ENCODE results near the gene DHDH.

DHDH gene

DNA sequence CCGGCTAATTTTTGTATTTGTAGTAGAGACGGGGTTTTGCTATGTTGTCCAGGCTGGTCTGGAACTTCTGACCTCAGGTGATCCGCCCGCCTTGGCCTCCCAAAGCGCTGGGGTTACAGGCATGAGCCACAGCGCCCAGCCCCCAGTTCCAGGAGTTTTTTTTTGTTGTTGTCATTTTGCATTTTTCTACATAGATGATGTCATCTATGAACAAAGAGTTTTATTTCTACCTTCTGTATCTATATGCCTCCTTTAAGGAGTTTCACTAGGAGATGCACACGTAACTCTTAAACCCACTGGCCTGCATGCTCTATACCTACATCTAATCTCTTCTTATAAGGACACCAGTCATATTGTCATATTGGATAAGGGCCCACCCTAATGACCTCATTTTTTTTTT lies 4.8 kb downstream of the DHDH start:
- Histone ChIP-seq H3K4me1 (ENCODE audit: insufficient read depth, low read length) (peaks cover 6% of the 10 kb centered on the region), H2AFZ (ENCODE audit: low read depth, low read length) (no peak overlapping the region), H3K9me3 (ENCODE audit: insufficient read depth, low read length, severe bottlenecking) (no peaks in the 10 kb centered on the region), H3K79me2 (ENCODE audit: insufficient read depth, low read length) (no peaks in the 10 kb centered on the region), H3K36me3 (ENCODE audit: insufficient read depth, low read length) (no peaks in the 10 kb centered on the region), H3K4me3 (ENCODE audit: low read depth in 1 of 2, low read length in 2 of 2) (no peak overlapping the region), H3K27me3 (ENCODE audit: insufficient read depth, low read length, poor library complexity) (peaks cover 11% of the 10 kb centered on the region), H3K9ac (ENCODE audit: low read depth, low read length) (no peak overlapping the region), H3K4me2 (ENCODE audit: insufficient read depth, low read length) (no peak overlapping the region), H3K27ac (ENCODE audit: low read length) (no peak overlapping the region), H4K20me1 (ENCODE audit: insufficient read depth, low read length) (no peaks in the 10 kb centered on the region)
- DNase-seq: no peak
- ATAC-seq (ENCODE audit: insufficient read depth, low read depth): no peak
- TF ChIP-seq EZH2 (IDR thresholded peaks at IDR 0.05; ENCODE audit: borderline replicate concordance, low read depth, low read length, severe bottlenecking): no peak
- TF ChIP-seq, protein P1, sequence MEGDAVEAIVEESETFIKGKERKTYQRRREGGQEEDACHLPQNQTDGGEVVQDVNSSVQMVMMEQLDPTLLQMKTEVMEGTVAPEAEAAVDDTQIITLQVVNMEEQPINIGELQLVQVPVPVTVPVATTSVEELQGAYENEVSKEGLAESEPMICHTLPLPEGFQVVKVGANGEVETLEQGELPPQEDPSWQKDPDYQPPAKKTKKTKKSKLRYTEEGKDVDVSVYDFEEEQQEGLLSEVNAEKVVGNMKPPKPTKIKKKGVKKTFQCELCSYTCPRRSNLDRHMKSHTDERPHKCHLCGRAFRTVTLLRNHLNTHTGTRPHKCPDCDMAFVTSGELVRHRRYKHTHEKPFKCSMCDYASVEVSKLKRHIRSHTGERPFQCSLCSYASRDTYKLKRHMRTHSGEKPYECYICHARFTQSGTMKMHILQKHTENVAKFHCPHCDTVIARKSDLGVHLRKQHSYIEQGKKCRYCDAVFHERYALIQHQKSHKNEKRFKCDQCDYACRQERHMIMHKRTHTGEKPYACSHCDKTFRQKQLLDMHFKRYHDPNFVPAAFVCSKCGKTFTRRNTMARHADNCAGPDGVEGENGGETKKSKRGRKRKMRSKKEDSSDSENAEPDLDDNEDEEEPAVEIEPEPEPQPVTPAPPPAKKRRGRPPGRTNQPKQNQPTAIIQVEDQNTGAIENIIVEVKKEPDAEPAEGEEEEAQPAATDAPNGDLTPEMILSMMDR (IDR thresholded peaks at IDR 0.05; ENCODE audit: borderline replicate concordance, extremely low read depth, low read length, poor library complexity, severe bottlenecking): no peak

DNA sequence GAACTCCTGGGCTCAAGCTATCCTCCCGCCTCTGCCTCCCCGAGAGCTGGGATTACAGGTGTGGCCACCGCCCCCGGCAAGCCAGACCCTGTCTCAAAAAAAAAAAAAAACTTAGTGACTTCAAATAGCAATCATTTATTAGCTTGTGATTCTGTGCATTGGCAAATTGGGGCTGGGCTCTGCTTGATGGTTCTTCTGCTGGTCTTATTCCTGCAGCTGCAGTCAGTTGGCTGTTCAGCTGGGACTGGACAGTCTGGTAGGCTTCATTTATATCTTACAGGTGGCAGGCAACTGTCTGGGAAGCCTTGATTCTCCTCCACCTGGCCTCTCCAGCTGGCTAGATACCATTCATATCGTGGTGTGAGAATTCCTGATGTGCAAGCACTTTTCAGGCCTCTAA lies 7.4 kb downstream of the DHDH start:
- Histone ChIP-seq H3K9ac (ENCODE audit: low read depth, low read length) (no peak overlapping the region), H3K27ac (ENCODE audit: low read length) (no peak overlapping the region)
- ATAC-seq (ENCODE audit: insufficient read depth, low read depth): no peak

DNA sequence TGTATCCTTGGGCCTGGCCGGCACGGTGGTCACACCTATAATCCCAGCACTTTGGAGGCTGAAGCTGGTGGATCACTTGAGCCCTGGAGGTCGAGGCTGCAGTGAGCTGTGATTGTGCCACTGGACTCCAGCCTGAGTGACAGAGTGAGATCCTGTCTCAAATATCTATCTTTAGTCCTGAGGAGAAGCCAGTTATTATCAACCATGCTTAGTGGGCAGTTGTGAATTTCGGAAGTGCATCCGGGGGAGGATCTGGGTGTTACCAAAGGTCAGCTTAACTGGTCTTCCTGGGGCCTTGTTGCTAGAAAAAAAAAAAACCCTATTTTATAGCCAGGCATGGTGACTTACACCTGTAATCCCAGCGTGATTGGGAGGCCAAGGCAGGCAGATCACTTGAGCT lies 9.6 kb downstream of the DHDH start:
- TF ChIP-seq, protein P1 (IDR thresholded peaks at IDR 0.05; ENCODE audit: borderline replicate concordance, extremely low read depth, low read length, poor library complexity, severe bottlenecking): no peak
- TF ChIP-seq EZH2 (IDR thresholded peaks at IDR 0.05; ENCODE audit: borderline replicate concordance, low read depth, low read length, severe bottlenecking): no peak
- Histone ChIP-seq H4K20me1 (ENCODE audit: insufficient read depth, low read length) (no peaks in the 10 kb centered on the region), H3K4me3 (ENCODE audit: low read depth in 1 of 2, low read length in 2 of 2) (no peak overlapping the region), H2AFZ (ENCODE audit: low read depth, low read length) (no peak overlapping the region), H3K27me3 (ENCODE audit: insufficient read depth, low read length, poor library complexity) (no peaks in the 10 kb centered on the region), H3K9ac (ENCODE audit: low read depth, low read length) (no peak overlapping the region), H3K9me3 (ENCODE audit: insufficient read depth, low read length, severe bottlenecking) (peaks cover 12% of the 10 kb centered on the region), H3K4me1 (ENCODE audit: insufficient read depth, low read length) (no peaks in the 10 kb centered on the region), H3K4me2 (ENCODE audit: insufficient read depth, low read length) (no peak overlapping the region), H3K36me3 (ENCODE audit: insufficient read depth, low read length) (no peaks in the 10 kb centered on the region), H3K79me2 (ENCODE audit: insufficient read depth, low read length) (no peaks in the 10 kb centered on the region), H3K27ac (ENCODE audit: low read length) (no peak overlapping the region)
- DNase-seq (no peak), ATAC-seq (ENCODE audit: insufficient read depth, low read depth) (no peak)

More for the DNA sequence above, 7.4 kb downstream of the DHDH start:
- no peak overlapping the region for H3K4me2 ChIP-seq (ENCODE audit: insufficient read depth, low read length)
- H3K9me3 ChIP-seq (ENCODE audit: insufficient read depth, low read length, severe bottlenecking): no peaks in the 10 kb centered on the region
- no peaks in the 10 kb centered on the region for H4K20me1 ChIP-seq (ENCODE audit: insufficient read depth, low read length)
- no peaks in the 10 kb centered on the region for H3K27me3 ChIP-seq (ENCODE audit: insufficient read depth, low read length, poor library complexity)
- no peaks in the 10 kb centered on the region for H3K79me2 ChIP-seq (ENCODE audit: insufficient read depth, low read length)
- no peak overlapping the region for H3K4me3 ChIP-seq (ENCODE audit: low read depth in 1 of 2, low read length in 2 of 2)
- no peak for TF ChIP-seq EZH2 (IDR thresholded peaks at IDR 0.05; ENCODE audit: borderline replicate concordance, low read depth, low read length, severe bottlenecking)
- TF ChIP-seq, protein P1 (IDR thresholded peaks at IDR 0.05; ENCODE audit: borderline replicate concordance, extremely low read depth, low read length, poor library complexity, severe bottlenecking): no peak
- no peak overlapping the region for H2AFZ ChIP-seq (ENCODE audit: low read depth, low read length)
- H3K4me1 ChIP-seq (ENCODE audit: insufficient read depth, low read length): no peaks in the 10 kb centered on the region
- DNase-seq: no peak
- no peaks in the 10 kb centered on the region for H3K36me3 ChIP-seq (ENCODE audit: insufficient read depth, low read length)

DNA sequence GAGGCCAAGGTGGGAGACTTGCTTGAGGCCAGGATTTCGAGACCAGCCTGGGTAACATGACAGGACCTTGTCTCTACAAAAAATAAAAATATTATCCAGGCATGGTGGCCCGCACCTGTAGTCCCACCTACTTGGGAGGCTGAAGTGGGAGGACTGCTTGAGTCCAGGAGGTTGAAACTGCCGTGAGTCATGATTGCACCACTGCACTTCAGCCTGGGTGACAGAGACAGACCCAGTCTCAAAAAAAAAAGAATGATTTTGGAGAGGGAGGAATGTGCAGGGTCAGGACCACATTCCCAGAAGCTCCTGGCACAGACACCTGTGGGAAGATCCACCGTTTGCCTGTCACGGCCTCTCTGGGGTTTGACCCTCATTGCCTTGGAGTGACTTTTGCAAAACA lies 11.9 kb downstream of the DHDH start:
- Histone ChIP-seq H3K79me2 (ENCODE audit: insufficient read depth, low read length) (no peaks in the 10 kb centered on the region), H3K36me3 (ENCODE audit: insufficient read depth, low read length) (no peaks in the 10 kb centered on the region), H3K27me3 (ENCODE audit: insufficient read depth, low read length, poor library complexity) (no peaks in the 10 kb centered on the region), H4K20me1 (ENCODE audit: insufficient read depth, low read length) (no peaks in the 10 kb centered on the region), H3K4me1 (ENCODE audit: insufficient read depth, low read length) (no peaks in the 10 kb centered on the region), H3K27ac (ENCODE audit: low read length) (no peak overlapping the region), H3K9me3 (ENCODE audit: insufficient read depth, low read length, severe bottlenecking) (peaks cover 12% of the 10 kb centered on the region), H2AFZ (ENCODE audit: low read depth, low read length) (no peak overlapping the region), H3K9ac (ENCODE audit: low read depth, low read length) (no peak overlapping the region), H3K4me2 (ENCODE audit: insufficient read depth, low read length) (no peak overlapping the region), H3K4me3 (ENCODE audit: low read depth in 1 of 2, low read length in 2 of 2) (no peak overlapping the region)
- TF ChIP-seq, protein P1 (IDR thresholded peaks at IDR 0.05; ENCODE audit: borderline replicate concordance, extremely low read depth, low read length, poor library complexity, severe bottlenecking): no peak
- no peak for TF ChIP-seq EZH2 (IDR thresholded peaks at IDR 0.05; ENCODE audit: borderline replicate concordance, low read depth, low read length, severe bottlenecking)
- ATAC-seq (ENCODE audit: insufficient read depth, low read depth) (no peak), DNase-seq (no peak)

Data from DND-41 (cell line).